NCI-H2227 (cell line): ENCODE data around the gene STOML1.

Experiments used
- DNase-seq: peaks from one replicate; lab custom pipeline; 2025; ENCODE audit not compliant: unreplicated experiment; lab: John Stamatoyannopoulos, UW

STOML1 gene, protein sequence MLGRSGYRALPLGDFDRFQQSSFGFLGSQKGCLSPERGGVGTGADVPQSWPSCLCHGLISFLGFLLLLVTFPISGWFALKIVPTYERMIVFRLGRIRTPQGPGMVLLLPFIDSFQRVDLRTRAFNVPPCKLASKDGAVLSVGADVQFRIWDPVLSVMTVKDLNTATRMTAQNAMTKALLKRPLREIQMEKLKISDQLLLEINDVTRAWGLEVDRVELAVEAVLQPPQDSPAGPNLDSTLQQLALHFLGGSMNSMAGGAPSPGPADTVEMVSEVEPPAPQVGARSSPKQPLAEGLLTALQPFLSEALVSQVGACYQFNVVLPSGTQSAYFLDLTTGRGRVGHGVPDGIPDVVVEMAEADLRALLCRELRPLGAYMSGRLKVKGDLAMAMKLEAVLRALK

DNA sequence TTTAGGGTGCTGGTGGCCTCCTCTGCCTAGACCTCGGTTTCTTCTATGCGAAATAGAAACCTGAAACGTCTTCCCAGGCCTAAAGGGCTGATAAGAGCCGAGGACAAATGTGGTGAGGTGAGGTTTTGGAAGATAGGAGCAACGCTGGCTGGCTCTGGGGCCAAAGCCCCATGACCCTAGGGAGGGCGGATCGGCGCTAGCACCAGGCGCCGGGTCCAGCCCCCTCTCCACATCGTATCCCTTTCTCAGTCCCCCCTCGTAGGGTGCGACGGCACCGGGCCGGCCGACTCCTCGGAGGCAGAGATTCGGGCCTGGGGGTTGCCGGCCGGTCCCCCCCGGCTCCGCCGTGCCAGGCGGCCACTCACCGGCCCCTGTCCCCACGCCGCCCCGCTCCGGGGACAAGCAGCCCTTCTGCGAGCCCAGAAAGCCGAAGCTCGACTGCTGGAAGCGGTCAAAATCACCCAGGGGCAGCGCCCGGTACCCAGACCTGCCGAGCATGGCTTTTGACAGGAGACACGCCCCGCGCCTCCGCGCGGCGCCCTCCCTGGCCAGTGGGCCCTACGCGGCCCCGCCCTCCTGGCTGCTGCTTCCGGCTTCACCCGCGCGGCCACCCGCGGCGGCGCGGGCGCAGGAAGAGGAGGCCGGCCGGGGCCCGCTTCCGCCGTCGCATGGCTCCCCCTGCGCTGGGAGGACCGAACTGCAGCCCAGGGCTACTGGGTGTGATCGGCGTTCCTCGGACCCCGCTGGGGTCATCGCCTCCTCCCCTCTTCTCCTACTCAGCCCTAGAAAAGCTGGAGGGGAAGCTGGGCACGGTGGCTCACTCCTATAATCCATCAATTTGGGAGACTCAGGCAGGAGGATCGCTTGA lies at the start of gene STOML1:
TSS of gene STOML1 (minus strand) at position 570 of the 868 bp plus-strand sequence. CDS start at position 498, 72 bp downstream.
- DNase-seq = peak; percentile 95

DNA sequence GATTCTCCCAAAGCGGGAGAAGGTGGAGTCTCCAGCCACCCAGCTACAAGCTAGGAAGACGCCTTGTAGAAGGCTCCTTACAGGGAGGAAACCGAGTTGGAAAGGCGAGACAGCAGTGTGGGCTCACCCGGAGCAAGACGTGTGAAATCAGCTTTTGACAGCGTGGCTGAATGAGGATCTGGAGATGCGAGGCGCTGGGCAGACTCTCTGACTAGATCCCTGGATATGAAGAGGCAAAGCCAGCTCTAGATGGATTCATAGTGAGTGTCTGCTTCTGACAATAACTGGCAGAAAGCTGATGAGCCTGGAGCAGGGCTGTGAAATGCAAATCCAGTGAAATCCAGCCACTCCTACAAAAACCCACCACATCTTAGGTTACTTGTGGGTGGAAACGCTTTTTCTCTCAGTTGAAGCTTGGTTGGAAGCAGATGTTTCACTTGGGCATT lies 49.2 kb upstream of the STOML1 start:
- DNase-seq = no peak

DNA sequence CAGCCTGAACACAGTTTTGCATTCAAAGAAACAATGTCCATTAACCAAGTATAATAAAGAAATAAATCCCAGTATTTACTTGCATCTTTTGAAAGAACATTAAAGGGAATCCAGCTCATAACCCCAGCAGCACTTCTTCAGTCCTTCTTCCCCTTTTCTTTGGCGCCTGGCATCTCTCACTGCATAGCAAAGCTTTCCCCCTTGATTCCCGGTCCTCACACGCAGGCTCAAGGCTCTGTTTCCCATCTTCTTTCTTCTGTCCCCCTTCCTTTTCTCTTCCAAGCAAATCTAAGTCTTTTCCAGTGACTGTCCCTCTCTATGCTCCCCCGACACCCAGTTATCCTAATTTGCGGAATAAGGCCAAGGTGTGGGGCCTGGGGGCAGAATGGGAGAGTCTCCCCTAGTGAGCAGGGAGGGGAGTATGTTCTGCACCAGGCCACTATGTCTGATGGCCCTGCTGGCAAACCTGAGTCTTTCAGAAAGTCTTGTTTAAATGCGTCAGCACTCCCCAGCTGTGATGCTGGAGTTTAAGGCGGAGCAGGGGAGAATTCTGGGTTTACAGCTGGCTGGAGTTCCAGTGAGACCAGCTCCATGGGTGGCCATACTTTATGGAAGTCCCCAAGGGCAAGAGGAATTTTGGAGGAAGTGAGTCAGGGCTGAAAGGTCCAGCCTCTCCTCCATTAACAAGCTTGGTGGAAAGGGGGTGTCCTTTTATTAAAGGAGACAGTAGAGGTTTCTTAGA lies 48.2 kb upstream of the STOML1 start:
- DNase-seq = no peak

DNA sequence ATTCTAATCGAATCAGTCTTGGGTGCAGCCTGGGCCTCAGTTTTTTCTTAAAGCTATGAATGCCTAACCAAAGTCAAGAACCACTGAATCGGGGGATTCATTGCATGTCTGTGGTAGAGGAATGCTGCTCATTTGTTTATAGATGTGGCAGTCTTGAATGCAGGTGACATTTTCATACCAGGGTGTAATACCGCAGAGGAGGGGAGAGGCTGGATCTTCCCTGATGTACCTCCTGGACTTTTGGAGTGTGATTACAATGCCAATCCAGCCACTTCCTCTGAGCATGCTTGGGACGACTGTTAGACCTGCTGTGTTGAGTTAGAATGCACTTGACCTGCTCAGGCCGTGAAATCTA lies 47.5 kb upstream of the STOML1 start:
- no peak for DNase-seq

DNA sequence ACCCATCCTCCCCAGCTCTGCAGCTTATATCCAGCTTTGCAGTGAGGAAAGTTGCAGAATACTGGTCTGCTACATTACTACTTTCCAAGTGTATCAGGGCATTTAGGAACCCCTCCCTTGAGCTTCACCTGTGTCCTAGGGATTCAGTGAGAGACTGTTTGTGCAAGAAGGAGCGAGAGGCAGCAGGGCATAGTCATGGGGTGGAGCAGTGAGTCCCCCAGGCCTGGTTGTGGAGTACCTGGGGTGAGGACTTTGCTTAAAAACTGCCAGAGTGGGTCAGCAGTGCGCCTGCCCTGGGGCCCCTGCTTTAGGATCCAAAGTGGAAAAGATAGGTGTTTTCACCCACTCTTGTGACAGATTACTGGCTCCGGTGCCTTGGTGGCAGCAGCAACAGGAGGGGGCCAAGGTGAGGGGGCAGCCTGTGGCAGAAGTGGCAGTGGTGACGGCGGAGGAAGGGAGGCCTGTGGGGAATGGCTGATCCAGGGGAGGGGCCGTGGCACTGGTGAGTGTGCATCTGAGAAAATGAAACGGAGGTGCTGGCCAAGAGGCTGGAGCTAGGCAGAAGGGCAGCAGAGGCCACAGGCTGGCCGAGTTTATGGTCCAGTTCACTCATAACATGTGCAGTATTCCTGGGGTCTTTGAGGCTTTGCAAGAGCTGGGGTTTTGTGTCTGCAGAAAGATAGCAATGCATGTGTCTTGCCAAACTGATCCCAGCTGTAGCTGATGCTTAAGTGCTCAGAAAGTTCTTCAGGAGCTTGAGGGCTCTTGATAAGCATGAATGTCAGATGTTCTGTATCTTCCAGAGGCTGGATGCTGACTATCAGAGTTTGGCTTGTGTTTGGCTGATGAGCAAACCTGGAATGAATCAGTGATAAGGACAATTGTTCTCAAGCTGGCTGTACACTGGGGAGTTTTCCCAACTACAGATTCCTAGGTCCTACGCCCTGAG lies 46.9 kb upstream of the STOML1 start:
- DNase-seq = no peak

DNA sequence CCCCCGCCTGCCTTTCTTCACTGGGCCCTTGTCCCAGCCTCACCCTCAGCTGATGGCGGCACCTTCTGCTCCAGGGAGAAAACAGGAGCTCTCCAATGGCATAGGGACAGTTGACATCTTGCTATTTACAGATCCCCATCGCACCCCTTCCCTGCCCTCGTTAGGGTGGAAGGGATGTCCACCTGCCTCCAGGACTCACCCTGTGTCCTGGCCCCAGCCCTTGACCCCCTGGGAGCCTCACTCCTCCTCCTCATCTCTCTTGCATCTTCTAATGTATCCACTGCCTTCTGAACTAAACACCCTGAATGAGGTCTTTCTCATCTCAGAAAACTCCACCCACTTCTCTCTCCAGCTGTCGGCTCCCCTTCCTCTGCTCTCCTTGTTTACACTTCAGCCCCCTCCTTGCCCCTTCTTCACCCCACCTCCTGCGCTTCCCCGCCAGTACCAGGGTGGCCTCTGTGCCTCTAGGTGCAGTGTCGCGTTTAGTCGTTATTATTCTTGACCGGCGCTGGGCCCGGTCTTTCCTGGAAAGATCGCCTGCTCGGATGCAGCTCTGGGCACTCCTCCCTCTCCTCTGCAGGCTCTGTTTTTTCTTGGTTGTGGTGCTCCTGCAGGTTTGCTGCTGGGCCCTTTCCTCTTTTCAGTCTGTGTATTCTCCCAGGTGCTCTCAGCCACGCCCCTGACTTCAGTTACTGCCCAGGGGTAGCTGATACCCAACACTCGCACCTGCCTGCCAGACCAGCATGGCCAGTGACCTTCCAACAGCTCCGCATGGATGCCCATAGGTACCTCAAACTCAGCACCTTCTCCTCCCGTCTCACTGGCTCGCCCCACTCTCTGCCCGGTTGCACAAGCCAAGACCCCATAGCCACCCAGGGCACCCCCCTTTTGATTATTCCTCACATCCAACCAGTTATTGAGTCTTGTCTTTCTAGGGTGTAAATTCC lies 45.3 kb upstream of the STOML1 start:
- DNase-seq = no peak

DNA sequence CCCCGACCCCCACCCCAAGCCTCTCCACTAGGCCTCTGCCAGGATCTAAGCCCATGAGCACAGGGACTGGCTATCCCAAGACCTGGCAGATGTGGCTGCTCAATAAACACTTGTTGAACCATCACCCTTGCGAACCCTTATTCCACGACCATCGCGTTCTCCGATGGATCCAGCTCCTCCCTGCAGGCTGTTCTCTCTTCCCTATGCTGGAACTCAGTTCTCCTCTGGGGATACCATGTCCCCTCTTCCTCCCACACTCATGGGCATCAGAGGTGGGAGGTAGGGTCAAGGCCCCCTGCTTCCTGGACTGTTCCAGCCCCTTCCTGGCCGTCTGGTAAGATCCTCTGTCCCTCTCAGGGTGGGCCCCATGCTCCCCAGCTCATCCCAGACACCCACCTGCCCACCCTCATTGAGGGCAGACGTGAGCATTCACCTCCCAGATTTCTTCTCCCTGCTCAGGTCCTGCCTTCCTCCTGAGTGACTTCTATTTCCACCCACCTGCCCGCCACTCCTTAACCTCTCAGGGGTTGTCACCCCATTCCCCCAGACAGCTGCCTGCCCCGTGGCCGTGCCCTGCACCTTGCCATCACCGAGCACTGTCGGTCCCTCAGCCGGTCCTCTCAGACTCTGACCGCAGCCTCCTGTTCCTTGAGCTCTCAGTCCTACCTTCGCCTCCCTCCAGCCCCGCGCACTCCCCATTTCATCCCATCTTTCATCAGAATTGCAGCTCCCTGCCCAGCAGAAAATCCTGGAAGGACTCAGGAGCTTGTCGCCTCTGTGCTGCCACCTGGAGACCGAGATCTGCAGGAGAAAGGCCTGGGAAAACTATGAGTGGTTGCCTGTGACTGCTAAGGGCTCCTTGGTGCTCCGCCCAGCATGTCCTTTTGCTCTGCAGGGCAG lies 44.4 kb upstream of the STOML1 start:
- peak; percentile 81 for DNase-seq

DNA sequence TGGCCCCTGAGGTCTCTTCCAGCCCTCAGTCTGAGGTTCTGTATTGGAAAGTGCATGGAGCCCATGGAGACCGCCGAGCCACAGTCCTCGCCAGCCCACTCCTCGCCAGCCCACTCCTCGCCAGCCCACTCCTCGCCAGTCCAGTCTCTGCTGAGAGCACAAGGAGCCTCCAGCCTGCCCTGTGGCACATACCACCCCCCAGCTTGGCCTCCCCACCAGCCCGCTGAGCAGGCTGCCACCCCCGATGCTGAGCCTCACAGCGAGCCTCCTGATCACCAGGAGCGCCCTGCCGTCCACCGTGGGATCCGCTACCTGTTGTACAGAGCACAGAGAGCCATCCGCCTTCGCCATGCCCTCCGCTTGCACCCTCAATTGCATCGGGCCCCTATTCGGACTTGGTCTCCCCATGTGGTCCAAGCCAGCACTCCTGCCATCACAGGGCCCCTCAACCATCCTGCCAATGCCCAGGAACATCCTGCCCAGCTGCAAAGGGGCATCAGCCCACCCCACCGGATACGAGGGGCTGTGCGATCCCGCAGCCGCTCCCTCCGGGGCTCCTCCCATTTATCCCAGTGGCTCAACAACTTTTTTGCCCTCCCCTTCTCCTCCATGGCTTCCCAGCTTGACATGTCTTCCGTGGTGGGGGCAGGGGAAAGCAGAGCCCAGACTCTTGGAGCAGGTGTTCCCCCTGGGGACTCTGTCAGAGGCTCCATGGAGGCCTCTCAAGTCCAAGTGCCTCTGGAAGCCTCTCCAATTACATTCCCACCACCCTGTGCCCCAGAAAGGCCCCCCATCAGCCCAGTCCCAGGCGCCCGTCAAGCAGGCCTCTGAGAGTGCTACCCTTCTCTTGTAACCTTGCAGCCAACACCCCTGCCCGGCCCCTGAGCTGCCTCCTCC lies 43.3 kb upstream of the STOML1 start:
- no peak for DNase-seq

DNA sequence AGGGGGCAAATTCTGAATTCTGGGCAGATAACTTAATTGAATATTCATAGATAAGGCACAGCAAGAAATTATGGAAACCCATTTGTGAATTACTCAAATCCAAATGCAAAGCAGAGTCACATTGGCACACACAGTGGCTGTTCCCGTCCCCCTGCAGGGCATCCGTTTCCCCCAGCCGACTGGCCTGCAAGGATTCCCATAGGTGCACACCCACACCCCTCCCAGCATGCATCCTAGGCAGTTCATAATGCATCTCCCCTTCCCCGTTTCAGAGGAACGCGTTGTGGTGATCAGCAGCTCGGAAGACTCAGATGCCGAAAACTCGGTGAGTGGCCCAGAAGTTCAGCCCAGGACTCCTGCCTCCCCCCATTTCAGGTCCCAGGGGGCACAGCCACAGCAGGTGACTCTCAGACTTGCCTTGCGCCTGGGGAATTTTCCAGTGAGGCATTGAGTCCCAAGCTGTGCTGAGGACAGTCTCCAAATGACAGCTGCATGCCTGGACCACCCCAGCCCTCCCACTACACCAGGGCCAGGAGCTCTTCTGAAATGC lies 42.2 kb upstream of the STOML1 start:
- no peak for DNase-seq

DNA sequence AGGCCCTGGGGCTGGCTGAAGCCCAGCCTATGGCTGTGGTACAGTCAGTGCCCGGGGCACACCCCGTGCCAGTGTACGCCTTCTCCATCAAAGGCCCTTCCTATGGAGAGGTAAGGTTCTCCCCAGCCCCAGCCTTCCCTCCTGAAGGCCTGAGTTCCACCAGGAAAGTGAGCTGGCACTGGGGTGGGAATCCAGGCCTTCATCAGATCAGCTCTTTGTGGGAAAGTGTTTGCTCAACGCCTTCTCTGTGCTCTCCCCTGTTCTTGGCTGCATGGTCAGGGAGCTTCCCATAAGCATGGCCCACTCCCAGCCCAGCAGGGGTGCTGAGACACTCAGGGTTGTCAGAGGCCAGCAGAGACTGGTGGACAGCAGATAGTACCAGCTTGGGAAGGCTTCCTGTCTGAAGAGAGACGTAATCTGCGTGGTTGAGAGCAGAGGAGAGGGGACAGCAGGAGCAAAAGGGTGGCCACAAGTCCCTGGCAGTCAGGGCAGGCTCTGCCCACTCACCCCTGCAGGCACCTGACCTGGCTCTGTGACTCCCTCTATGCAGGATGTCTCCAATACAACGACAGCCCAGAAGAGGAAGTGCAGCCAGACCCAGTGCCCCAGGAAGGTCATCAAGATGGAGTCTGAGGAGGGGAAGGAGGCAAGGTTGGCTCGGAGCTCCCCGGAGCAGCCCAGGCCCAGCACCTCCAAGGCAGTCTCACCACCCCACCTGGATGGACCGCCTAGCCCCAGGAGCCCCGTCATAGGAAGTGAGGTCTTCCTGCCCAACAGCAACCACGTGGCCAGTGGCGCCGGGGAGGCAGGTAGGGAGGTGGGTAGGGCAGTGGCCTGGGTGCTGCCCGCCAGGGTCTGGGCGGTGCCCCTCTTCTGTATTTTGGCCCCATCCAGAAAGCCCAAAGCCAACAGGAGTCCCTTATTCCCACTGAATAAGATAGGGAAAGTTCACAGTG lies 40.8 kb upstream of the STOML1 start:
- no peak for DNase-seq

DNA sequence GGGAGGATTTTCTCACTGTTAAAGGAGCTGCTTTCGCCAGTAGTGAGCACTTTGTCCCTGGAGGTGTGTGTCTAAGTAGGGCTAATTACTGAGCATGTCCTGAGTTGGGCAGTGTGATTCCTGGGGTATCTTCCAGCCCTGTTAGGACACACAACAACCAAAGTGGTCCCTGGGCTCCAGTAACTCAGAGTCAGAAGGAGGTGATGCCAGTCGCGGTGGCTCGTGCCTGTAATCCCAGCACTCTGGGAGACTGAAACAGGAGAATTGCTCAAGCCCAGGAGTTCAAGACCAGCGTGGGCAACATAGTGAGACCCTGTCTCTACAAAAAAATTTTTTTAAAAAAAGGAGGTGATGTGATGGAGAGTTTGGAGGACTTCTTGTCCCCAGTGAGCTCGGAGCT lies 40.0 kb upstream of the STOML1 start:
- no peak for DNase-seq

DNA sequence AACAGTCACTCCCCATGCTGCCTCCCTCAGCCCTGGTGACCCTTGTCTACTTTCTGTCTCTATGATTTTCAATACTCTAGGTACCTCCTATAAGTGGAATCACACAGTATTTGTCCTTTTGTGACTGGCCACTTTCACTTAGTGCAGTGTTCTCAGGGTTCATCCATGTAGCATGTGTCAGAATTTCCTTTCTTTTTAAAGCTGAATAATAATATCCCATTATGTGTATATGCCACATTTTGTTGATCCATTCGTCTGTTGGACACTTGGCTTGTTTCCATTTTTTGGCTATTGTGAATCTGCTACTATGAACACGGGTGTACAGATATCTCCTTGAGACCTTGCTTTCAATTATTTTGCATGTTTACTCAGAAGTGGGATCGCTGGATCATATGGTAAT lies 36.6 kb upstream of the STOML1 start:
- no peak for DNase-seq

DNA sequence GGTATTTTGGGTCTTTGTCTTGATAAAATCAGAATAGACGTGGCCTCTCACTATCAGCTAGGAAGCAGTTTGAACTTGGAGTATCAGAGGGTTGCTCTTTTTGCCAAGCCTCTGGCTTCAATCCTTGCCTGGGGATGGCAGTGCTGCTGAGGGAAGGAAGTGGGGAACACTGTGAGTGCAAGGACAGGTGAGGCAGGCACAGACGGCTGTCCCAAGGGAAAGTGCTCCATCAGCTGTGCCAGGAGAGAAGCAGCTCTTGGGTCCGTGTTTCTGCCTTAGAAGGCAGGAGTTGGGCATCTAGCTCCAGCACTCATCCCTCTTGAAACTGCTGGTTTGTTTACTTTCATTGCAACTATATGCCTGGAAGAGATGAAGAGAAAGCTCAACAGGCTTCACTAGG lies 35.6 kb upstream of the STOML1 start:
- no peak for DNase-seq

DNA sequence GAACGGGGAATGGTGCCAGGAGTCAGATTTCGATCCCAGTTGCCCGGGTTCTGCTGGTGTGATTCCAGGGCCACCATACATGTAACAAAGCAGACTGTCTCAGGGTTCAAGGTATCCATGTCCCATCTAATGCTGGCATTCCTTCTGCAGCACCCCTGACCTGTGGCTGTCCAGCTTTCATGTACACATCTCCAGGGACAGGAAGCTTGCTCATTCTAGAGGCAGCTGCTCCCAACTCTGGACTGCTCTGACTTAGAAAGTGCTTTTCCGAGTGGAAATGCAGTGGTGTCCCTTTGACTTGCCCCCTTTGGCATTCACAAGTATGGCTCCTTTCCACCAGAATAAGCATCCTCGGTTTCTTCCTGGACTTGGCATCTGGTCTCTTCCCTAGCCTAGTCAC lies 33.3 kb upstream of the STOML1 start:
- DNase-seq = no peak

DNA sequence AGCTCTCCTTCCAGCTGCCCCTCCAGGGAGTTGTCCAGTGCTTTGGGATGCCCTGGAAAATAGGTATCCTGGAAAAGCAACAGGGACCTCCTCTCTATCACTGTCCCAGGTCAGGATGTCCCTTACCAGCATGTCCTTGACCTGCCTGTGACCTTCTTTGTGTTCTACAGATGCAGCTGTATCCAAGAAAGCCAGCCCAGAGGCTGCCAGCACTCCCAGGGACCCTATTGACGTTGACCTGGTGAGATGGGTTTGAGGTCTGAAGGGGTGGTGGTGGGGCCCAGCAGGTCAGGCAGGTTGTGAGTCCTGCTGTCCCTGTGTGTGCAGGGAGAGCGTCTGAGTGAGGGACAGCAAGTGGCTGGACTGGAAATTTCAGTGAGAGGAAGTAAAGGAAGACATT lies 32.6 kb upstream of the STOML1 start:
- DNase-seq = no peak
